ENCODE data around the gene GPX7. TPM values are rescaled to one million over a fixed set of nuclear protein-coding genes. Genes with fewer than 3 reads are reported as not detected.
"Not testable (repeated sequence)": the region's sequence is repeated elsewhere in the genome, so short reads cannot be mapped to it uniquely, and the experiment has no call there.

GPX7 gene
- total RNA-seq, 1 donor from 2014 or later, result 1.1 TPM

DNA sequence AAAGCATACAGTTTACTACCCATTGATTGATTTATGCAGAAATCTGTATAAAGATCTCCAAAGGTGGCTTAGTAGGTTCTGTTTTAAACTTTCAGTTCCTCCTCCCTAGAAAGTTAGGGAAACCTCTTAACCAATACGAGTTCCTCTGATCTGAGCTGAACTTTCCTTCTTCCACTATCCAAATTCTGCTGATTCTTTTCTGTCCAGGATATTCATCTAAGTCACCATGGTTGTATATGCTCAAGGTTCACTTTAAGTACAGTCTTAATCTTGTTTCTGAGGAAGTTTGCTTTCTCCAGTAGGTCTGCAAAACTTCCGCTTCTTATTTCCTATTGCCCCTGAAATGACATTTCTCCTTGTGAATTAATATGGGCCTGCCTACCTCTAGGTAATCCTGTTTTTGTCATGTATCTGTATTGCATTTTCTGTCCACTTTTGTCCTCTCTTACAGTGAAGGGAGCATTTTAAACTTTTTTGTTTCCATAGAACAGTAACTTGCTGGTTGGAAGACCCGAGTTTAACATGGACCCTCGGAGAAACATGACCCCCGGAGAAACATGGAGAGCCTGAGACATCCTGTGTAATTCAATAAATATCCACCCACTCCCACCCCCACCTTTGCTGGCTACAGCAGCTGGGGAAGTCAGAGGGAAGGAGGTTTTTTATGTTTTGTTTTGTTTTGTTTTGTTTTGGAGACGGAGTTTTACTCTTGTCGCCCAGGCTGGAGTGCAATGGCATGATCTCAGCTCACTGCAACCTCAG, 32.5 kb upstream of the GPX7 start:
- TF ChIP-seq, protein P1, sequence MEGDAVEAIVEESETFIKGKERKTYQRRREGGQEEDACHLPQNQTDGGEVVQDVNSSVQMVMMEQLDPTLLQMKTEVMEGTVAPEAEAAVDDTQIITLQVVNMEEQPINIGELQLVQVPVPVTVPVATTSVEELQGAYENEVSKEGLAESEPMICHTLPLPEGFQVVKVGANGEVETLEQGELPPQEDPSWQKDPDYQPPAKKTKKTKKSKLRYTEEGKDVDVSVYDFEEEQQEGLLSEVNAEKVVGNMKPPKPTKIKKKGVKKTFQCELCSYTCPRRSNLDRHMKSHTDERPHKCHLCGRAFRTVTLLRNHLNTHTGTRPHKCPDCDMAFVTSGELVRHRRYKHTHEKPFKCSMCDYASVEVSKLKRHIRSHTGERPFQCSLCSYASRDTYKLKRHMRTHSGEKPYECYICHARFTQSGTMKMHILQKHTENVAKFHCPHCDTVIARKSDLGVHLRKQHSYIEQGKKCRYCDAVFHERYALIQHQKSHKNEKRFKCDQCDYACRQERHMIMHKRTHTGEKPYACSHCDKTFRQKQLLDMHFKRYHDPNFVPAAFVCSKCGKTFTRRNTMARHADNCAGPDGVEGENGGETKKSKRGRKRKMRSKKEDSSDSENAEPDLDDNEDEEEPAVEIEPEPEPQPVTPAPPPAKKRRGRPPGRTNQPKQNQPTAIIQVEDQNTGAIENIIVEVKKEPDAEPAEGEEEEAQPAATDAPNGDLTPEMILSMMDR (IDR thresholded peaks at IDR 0.05; ENCODE audit: insufficient read depth, low read length, severe bottlenecking), result no peak
- no peaks in the 10 kb centered on the region for H3K36me3 ChIP-seq (ENCODE audit: control insufficient read depth, insufficient read depth, low read length)
- H3K27me3 ChIP-seq (ENCODE audit: control insufficient read depth, insufficient read depth, low read length), result no peaks in the 10 kb centered on the region
- FAIRE-seq (no peak), DNase-seq (ENCODE audit: low read depth) (no peak)
- no peak overlapping the region for H3K4me3 ChIP-seq (ENCODE audit: low read depth, low read length)

DNA sequence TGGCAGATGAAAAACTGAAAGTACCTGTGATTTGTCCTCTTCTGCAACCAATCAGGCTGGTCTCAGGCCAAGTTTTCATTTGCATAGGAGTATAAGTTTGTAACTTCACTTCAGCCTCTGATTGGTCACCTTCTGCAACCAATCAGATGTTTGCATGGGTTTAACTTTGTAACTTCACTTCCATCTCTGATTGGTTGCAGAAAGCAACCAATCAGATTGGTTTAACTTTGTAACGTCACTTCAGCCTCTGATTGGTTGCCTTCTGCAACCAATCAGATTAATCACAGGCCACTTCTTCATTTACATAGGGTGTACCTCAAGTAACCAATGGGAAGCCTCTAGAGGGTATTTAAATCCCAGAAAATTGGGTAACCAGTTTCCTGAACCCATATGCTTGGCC, 30.4 kb upstream of the GPX7 start:
- no peak for DNase-seq (ENCODE audit: low read depth)
- Histone ChIP-seq H3K4me3 (ENCODE audit: low read depth, low read length) (no peak overlapping the region), H3K27me3 (ENCODE audit: control insufficient read depth, insufficient read depth, low read length) (no peaks in the 10 kb centered on the region), H3K36me3 (ENCODE audit: control insufficient read depth, insufficient read depth, low read length) (no peaks in the 10 kb centered on the region)
- FAIRE-seq, result no peak
- TF ChIP-seq, protein P1 (IDR thresholded peaks at IDR 0.05; ENCODE audit: insufficient read depth, low read length, severe bottlenecking), result no peak

DNA sequence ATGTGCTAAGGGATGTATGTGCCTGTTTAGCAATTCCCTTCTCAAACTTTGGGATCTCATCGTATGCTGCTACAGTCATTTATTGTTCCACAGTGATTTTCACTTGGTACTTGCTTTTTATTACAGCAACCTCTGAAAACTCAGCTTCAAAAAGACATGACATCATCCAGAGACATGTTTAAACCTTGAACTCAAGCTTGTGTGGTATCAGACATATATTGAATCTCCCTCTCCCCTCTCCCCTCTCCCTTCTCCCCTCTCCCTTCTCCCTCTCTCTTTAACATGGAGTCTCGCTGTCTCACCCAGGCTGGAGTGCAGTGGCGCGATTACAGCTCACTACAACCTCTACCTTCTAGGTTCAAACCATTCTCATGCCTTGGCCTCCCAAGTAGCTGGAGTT, 29.8 kb upstream of the GPX7 start:
- H3K36me3 ChIP-seq (ENCODE audit: control insufficient read depth, insufficient read depth, low read length), result no peaks in the 10 kb centered on the region
- no peak for FAIRE-seq
- TF ChIP-seq, protein P1 (IDR thresholded peaks at IDR 0.05; ENCODE audit: insufficient read depth, low read length, severe bottlenecking), result no peak
- no peak for DNase-seq (ENCODE audit: low read depth)
- H3K27me3 ChIP-seq (ENCODE audit: control insufficient read depth, insufficient read depth, low read length), result no peaks in the 10 kb centered on the region
- no peak overlapping the region for H3K4me3 ChIP-seq (ENCODE audit: low read depth, low read length)

DNA sequence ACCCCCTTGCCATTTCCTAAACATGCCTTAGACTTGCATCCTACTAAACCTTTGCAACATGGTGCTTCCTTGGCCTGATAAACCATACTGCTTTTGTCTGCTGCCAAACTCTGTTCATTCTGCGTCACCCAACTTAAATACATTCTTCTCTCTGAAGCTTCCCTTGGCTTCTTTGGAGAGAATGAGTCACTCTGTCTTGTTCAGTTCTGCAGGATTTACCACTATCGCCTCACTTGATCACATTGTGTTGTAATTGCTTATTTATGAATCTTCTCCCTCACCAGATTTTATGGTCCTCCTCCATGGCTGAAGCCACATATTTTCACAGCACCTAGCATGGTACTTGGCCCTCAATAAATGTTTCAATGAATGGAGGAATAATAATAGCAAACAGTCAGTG, 27.6 kb upstream of the GPX7 start:
- peak; percentile 82 for FAIRE-seq
- Histone ChIP-seq H3K4me3 (ENCODE audit: low read depth, low read length) (no peak overlapping the region), H3K27me3 (ENCODE audit: control insufficient read depth, insufficient read depth, low read length) (no peaks in the 10 kb centered on the region), H3K36me3 (ENCODE audit: control insufficient read depth, insufficient read depth, low read length) (no peaks in the 10 kb centered on the region)
- TF ChIP-seq, protein P1 (IDR thresholded peaks at IDR 0.05; ENCODE audit: insufficient read depth, low read length, severe bottlenecking), result no peak
- peak; percentile 93 for DNase-seq (ENCODE audit: low read depth)

DNA sequence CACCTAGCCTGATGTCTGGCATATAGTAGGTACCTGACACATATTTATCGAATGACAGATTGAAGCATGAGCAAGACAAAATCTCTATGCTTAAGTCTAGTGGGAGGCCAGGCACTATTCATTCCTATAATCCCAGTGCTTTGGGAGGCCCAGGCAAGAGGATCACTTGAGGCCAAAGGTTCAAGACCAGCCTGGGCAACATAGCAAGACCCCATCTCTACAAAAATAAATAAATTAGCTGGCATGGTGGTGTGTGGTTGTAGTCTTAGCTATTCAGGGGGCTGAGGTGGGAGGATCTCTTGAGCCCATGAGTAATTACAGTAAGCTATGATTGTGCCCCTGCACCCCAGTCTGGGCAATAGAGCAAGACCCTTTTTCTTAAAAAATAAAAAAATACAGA, 26.1 kb upstream of the GPX7 start:
- DNase-seq (ENCODE audit: low read depth), result no peak
- Histone ChIP-seq H3K4me3 (ENCODE audit: low read depth, low read length) (no peak overlapping the region), H3K36me3 (ENCODE audit: control insufficient read depth, insufficient read depth, low read length) (no peaks in the 10 kb centered on the region), H3K27me3 (ENCODE audit: control insufficient read depth, insufficient read depth, low read length) (no peaks in the 10 kb centered on the region)
- TF ChIP-seq, protein P1 (IDR thresholded peaks at IDR 0.05; ENCODE audit: insufficient read depth, low read length, severe bottlenecking), result no peak
- FAIRE-seq, result no peak

DNA sequence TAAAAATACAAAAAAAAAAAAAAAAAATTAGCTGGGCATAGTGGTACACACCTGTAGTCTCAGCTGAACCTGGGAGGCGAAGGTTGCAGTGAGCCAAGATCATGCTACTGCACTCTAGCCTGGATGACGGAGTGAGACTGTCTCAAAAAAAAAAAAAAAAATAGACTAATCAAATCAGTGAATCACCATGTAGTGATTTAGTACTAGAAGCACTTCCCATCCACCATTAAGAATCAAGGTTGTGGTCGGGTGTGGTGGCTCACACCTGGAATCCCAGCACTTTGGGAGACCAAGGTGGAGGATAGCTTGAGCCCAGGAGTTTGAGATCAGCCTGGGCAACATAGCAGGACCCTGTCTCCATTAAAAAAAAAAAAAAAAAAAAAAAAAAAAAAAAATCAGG, 24.1 kb upstream of the GPX7 start:
- H3K4me3 ChIP-seq (ENCODE audit: low read depth, low read length); H3K36me3 ChIP-seq (ENCODE audit: control insufficient read depth, insufficient read depth, low read length); FAIRE-seq; H3K27me3 ChIP-seq (ENCODE audit: control insufficient read depth, insufficient read depth, low read length): not testable (repeated sequence)
- peak; percentile 18 for DNase-seq (ENCODE audit: low read depth)
